ENCODE data around the gene ARIH2. TPM values are rescaled to one million over a fixed set of nuclear protein-coding genes. Genes with fewer than 3 reads are reported as not detected.

The ARIH2 gene
- polyA plus RNA-seq, 1 donor (not counting 4 experiments of a cell fraction or from before 2014, with no cell fraction given) = 66.7 TPM

DNA sequence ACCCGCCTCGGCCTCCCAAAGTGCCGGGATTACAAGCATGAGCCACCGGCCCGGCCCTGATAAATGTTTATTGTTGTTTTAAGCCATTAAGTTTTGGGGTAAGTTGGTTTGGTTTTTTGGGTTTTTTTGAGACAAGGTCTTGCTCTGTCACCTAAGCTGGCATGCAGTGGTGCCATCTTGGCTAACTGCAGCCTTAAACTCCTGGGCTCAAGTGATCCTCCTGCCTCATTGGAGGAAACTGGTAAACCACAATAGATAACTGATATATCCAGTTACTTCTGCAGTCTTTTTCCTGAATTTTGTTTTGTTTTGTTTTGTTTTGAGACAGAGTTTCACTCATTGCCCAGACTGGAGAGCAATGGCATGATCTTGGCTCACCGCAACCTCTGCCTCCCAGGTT is 24.1 kb upstream of the ARIH2 start:
- DNase-seq (ENCODE audit: low read depth, low spot score) = no peak

DNA sequence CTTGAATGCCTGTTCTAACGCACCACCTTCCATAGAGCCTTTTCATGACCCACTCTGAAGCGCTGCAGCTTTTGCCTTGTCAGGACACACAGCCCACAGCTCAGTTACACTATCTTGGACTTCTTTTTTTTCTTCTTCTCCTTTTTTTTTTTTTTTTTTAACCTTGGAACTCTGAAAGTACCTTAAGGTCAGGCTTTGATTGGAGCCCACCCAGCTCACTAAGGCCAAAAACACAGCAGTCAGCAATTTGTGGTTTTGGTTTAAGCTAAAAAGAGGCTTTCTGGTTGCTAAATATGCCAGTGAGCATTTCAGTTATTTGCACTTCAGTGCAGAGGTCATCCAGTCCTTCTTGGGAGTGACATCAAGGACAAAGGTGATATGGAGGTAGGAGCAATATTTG is 21.7 kb upstream of the ARIH2 start:
- Histone ChIP-seq H3K9me1 (ENCODE audit: control insufficient read depth, extremely low read depth, insufficient read depth, low read length) (no peaks in the 10 kb centered on the region), H3K36me3 (ENCODE audit: control insufficient read depth in 2 of 2, extremely low read depth in 1 of 2, insufficient read depth in 2 of 2, low read length in 2 of 2) (no peaks in the 10 kb centered on the region), H3K4me3 (ENCODE audit: control insufficient read depth in 2 of 3, extremely low read depth in 1 of 3, insufficient read depth in 2 of 3, low read depth in 1 of 3, low read length in 3 of 3) (no peak overlapping the region), H3K9ac (ENCODE audit: control insufficient read depth, extremely low read depth, insufficient read depth, low read length) (no peak overlapping the region), H3K4me2 (ENCODE audit: control insufficient read depth, extremely low read depth, insufficient read depth, low read depth, low read length) (no peak overlapping the region), H3K27ac (ENCODE audit: control insufficient read depth, insufficient read depth, low read length) (no peak overlapping the region), H3K9me3 (ENCODE audit: control insufficient read depth, low read depth, low read length) (no peaks in the 10 kb centered on the region), H4K20me1 (ENCODE audit: control insufficient read depth, extremely low read depth, insufficient read depth, low read length) (no peaks in the 10 kb centered on the region), H3K27me3 (ENCODE audit: control insufficient read depth, extremely low read depth, insufficient read depth, low read length) (no peaks in the 10 kb centered on the region), H3K4me1 (ENCODE audit: control insufficient read depth, extremely low read depth, insufficient read depth, low read length) (peaks cover 15% of the 10 kb centered on the region), H3K79me2 (ENCODE audit: control insufficient read depth, insufficient read depth, low read length) (no peaks in the 10 kb centered on the region), H2AFZ (ENCODE audit: control insufficient read depth, low read length) (no peak overlapping the region)
- TF ChIP-seq, protein P1, sequence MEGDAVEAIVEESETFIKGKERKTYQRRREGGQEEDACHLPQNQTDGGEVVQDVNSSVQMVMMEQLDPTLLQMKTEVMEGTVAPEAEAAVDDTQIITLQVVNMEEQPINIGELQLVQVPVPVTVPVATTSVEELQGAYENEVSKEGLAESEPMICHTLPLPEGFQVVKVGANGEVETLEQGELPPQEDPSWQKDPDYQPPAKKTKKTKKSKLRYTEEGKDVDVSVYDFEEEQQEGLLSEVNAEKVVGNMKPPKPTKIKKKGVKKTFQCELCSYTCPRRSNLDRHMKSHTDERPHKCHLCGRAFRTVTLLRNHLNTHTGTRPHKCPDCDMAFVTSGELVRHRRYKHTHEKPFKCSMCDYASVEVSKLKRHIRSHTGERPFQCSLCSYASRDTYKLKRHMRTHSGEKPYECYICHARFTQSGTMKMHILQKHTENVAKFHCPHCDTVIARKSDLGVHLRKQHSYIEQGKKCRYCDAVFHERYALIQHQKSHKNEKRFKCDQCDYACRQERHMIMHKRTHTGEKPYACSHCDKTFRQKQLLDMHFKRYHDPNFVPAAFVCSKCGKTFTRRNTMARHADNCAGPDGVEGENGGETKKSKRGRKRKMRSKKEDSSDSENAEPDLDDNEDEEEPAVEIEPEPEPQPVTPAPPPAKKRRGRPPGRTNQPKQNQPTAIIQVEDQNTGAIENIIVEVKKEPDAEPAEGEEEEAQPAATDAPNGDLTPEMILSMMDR (optimal IDR thresholded peaks at IDR 0.05 in 1 of 3, IDR thresholded peaks at IDR 0.05 in 1 of 3, conservative IDR thresholded peaks at IDR 0.05 in 1 of 3; ENCODE audit: extremely low read depth in 1 of 3, insufficient read depth in 2 of 3, low read length in 3 of 3) = no peak
- no peak for TF ChIP-seq EZH2 (IDR thresholded peaks at IDR 0.05; ENCODE audit: low read length)
- no peak for FAIRE-seq
- no peak for DNase-seq (ENCODE audit: low read depth, low spot score)
- dilution Hi-C loops (cut with MboI; ENCODE audit: extremely low pct_ligation_motif_present, low sequenced_read_pairs) = no loop called here

More for the DNA sequence above, 24.1 kb upstream of the ARIH2 start:
- TF ChIP-seq, protein P1 (optimal IDR thresholded peaks at IDR 0.05 in 1 of 3, IDR thresholded peaks at IDR 0.05 in 1 of 3, conservative IDR thresholded peaks at IDR 0.05 in 1 of 3; ENCODE audit: extremely low read depth in 1 of 3, insufficient read depth in 2 of 3, low read length in 3 of 3) = no peak
- no peak overlapping the region for H3K27ac ChIP-seq (ENCODE audit: control insufficient read depth, insufficient read depth, low read length)
- no peaks in the 10 kb centered on the region for H4K20me1 ChIP-seq (ENCODE audit: control insufficient read depth, extremely low read depth, insufficient read depth, low read length)
- dilution Hi-C loops (cut with MboI; ENCODE audit: extremely low pct_ligation_motif_present, low sequenced_read_pairs) = no loop called here
- FAIRE-seq = no peak
- H3K9me3 ChIP-seq (ENCODE audit: control insufficient read depth, low read depth, low read length) = no peaks in the 10 kb centered on the region
- H3K4me3 ChIP-seq (ENCODE audit: control insufficient read depth in 2 of 3, extremely low read depth in 1 of 3, insufficient read depth in 2 of 3, low read depth in 1 of 3, low read length in 3 of 3) = no peak overlapping the region
- H2AFZ ChIP-seq (ENCODE audit: control insufficient read depth, low read length) = no peak overlapping the region
- no peak overlapping the region for H3K9ac ChIP-seq (ENCODE audit: control insufficient read depth, extremely low read depth, insufficient read depth, low read length)
- no peak overlapping the region for H3K4me2 ChIP-seq (ENCODE audit: control insufficient read depth, extremely low read depth, insufficient read depth, low read depth, low read length)
- H3K4me1 ChIP-seq (ENCODE audit: control insufficient read depth, extremely low read depth, insufficient read depth, low read length) = peaks cover 15% of the 10 kb centered on the region
- H3K36me3 ChIP-seq (ENCODE audit: control insufficient read depth in 2 of 2, extremely low read depth in 1 of 2, insufficient read depth in 2 of 2, low read length in 2 of 2) = no peaks in the 10 kb centered on the region
- H3K9me1 ChIP-seq (ENCODE audit: control insufficient read depth, extremely low read depth, insufficient read depth, low read length) = no peaks in the 10 kb centered on the region
- H3K79me2 ChIP-seq (ENCODE audit: control insufficient read depth, insufficient read depth, low read length) = no peaks in the 10 kb centered on the region
- no peaks in the 10 kb centered on the region for H3K27me3 ChIP-seq (ENCODE audit: control insufficient read depth, extremely low read depth, insufficient read depth, low read length)

Data from keratinocyte (primary cell).